Cortex of kidney (tissue), 1 donor: Measurements from ENCODE around the gene COX6A2.
"Not testable (repeated sequence)": the region's sequence is repeated elsewhere in the genome, so short reads cannot be mapped to it uniquely, and the experiment has no call there.

ENCODE experiments used
- DNase-seq: peaks from one replicate; lab custom pipeline; 2025; lab: John Stamatoyannopoulos, UW

The COX6A2 gene

DNA sequence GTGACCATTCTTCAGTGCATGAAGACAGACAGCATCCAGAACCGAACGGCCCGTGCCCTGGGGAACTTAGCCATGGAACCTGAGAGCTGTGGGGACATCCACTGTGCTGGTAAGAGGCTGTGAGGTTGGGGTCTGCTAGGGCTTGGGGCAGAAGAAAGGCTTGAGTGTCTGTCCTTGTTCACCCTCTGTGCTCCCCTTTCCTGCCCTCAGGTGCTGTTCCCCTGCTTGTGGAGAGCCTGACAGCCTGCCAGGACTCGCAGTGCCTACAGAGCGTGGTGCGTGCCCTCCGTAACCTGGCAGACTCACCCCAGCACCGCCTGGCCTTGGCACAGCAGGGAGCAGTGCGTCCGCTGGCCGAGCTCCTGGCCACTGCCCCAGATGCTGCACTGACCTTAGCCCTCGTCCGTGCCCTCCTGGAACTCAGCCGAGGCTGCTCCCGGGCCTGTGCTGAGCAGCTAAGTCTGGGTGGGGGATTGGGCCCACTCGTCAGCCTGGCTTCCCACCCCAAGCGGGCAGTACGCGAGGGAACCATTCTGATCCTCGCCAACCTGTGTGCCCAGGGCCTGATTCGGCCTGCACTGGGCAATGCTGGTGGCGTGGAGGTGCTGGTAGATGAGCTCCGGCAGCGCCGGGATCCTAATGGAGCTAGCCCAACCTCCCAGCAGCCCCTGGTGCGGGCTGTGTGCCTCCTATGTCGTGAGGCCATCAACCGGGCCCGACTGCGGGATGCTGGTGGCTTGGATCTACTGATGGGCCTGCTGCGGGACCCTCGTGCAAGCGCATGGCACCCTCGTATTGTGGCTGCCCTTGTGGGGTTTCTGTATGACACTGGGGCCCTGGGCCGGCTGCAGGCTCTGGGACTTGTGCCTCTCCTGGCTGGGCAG, 34.0 kb upstream of the COX6A2 start:
- no peak for DNase-seq

- DNase-seq: no peak
Observed at GRCh38 chr16:31461201-31461920, 33.2 kb upstream of the COX6A2 start.

DNA sequence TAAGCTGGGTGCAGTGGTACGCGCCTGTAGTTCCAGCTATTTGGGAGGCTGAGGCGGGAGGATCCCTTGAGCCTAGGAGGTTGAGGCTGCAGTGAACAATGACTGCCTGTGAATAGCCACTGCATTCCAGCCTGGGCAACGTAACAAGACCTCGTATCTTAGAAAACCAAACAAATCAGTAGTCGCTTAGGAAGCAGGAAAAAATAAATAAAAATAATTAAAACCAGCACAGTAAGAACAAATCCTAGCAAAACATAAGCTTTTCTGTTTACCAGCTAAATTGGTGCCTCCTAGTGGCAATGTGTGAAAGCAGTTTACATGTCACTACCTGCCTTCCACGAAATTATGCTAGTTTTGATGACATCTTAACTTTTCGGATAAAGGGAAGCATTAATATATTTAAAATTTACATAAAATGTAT, 32.4 kb upstream of the COX6A2 start:
- DNase-seq: no peak

DNA sequence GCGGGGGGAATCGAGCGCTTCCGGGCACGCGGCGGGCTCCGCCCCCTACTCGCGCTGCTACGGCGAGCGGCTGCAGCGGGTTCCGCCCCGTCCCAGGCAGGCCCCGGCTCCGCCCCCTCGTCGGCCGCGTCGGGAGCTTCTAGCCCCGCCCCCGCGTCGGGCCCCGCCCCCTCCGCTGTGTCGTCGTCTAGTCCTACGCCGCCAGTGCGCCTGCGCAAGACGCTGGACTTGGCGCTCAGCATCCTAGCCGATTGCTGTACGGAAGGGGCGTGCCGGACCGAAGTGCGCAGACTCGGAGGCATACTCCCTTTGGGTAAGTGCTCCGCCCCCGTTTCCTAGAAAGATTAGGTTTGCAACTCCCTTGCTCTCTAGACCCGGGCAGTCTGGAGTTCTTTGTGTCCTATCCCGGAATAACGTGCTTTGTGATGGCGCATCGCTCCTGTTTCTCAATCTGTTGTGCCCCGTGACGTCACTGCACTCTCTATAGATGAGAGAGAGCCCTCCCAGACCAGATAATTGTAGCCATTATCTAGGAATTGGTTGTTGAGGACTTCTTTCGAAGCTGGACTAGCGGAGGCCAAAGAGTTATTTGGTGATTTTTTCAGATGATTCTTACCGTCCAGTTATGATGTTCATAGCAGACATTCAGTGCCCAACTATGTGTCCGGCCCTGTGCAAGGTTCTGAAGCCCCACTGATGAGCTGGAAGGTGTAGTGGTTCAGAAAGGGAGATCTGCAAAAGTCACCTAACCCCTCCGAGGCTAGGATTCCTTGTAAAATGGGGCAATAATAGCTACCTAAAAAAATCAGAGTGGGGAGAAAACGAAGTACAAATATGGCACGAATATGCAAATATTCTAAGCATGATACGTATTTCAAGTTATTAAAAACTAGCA, 31.8 kb upstream of the COX6A2 start:
- peak; percentile 98 for DNase-seq

GRCh38 chr16:31458844-31459686, 30.9 kb upstream of the COX6A2 start, which contains the start of gene ARMC5:
TSS of gene ARMC5 (plus strand) at chr16:31459501. CDS start at chr16:31459525, 24 bp downstream.
- peak; percentile 91 for DNase-seq

GRCh38 chr16:31458073-31458843, 30.1 kb upstream of the COX6A2 start:
- no peak for DNase-seq

- no peak for DNase-seq
Observed at GRCh38 chr16:31456988-31457360, 28.8 kb upstream of the COX6A2 start.

- DNase-seq: no peak
Observed at GRCh38 chr16:31455601-31456314, 27.6 kb upstream of the COX6A2 start.

DNA sequence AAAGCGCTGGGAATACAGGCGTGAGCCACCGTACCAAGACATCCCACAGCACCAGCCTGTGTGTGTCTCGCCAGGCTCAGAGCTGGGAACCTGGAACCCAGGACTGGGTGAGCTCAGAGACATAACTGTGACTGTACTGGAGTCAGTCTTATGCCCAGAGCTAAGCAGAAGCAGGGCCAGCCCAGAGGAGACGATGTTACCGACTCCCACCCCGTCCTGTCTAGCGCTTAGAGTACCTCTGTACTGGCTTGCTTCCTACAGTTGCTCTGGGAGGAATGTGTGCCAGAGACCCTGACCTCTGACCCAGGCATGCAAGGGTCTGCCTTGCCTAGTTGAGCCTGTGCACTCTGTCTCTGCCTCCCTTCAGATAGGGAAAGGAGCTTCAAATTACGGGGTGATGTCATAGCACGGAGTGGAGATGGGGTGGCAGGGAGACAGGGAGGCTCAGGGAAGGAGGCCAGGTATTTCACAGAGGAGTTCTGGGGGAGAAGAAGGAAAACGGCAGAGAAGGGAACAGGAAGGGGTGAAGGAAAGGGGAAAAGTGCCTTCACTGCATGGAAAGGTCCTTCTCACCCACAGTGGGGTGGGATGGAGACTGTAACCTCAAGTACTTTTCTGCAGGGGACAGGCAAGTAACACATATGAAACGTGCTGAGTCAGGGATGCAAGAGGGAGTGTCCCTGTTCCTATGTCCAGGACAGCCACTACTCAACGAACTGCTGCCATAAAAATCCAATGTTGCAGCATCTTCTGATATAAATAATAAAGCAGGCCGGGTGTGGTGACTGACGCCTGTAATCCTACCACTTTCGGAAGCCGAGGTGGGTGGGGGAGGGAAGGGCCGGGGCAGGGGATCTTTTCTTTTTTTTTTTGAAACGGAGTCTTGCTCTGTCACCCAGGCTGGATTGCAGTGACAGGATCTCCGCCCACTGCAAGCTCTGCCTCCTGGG, 25.4 kb upstream of the COX6A2 start:
- no peak for DNase-seq

GRCh38 chr16:31452631-31453106, 24.5 kb upstream of the COX6A2 start:
- DNase-seq: no peak

DNA sequence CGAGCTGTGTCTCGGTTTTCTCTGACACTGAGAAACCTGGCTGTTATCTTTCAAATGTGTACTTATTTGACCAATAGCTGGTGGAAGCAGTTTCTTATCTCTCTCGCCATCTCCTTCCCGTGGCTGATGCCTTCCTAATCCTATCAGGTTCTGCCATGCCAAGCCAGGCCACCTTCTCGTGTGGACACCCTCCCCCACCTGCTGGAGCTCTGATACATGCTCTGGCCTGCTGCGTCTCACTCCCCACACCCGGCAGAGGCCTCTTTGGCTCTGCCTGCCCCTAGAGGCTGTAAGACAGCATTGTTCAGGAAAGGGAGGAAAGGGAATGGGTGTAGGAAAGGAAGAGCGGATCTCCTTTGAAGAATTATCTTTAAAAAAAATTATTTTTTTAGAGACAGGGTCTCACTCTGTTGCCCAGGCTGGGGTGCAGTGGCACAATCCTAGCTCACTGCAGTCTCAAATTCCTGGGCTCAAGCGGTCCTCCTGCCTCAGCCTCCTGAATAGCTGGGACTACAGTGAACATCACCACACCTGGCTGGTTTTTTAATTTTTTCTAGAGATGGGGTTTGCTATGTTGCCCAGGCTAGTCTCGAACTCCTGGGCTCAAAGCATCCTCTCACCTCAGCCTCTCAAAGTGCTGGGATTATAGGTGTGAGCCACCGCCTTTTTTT, 23.7 kb upstream of the COX6A2 start:
- DNase-seq: no peak

DNA sequence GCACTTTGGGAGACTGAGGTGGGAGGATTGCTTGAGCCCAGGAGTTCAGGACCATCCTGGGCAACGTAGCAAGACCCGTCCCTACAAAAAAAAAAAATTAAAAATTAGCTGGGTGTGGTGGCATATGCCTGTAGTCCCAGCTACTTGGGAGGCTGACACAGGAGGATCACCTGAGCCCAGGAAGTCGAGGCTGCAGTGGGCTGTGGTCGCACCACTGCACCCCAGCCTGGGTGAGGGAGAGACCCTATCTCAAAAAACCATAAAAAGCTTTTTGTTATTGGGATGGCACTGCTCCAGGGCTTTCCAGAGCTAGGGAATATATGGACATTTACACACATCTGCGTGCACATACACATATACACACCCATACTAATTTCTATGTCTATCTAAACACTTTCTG, 23.0 kb upstream of the COX6A2 start:
- no peak for DNase-seq

- DNase-seq: not testable (repeated sequence)
Observed at GRCh38 chr16:31445931-31446330, 17.8 kb upstream of the COX6A2 start.

DNA sequence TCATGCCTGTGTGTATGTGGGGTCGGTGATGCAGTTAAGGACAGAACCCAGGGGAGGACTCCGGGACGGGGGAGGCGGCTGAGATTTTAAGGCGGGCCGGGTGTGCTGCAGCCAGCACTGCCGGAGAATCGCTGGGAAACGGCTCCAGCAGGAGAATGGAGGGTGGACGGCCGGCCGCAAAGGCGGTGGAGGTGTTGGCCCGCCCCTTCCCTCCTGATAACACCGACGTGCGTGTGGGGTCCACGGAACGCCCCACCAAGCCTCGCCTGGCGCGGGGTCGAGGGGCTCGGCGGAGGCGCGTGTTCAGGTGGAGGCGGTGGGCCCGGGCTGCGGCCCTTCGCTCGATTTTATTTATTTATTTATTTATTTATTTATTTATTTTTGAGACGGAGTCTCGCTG, 13.8 kb upstream of the COX6A2 start:
- DNase-seq: no peak

DNA sequence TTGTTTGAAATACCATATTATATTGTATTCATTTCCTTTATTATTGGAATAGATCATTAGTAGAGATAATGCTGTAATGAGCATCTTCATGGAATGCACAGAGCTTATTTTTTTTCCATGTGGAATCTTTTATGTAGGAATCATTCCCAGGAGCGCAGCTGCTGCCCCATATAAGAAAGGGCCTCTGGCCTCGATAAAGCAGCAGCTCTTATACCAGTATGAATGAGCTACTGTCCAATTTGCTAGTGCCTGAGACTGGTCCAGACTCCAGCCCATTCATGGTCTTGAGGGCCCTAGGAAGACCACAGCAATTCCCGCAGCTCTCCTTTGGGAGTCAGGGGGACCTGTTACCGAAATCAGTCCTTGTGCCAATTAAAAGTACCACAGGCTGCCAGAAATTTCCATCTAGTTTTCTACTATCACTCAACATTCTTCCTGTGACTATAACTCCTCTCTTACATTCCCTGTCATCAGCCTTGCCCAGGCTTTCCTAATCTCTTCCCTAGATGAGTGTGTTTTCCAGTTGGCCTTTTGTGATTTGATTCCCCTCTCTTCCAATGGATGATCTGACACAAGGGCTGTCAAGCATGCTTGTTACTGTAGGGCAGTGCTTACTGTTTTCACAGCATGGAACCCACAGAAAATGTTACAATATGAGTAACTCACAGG, 12.5 kb upstream of the COX6A2 start:
- no peak for DNase-seq

DNA sequence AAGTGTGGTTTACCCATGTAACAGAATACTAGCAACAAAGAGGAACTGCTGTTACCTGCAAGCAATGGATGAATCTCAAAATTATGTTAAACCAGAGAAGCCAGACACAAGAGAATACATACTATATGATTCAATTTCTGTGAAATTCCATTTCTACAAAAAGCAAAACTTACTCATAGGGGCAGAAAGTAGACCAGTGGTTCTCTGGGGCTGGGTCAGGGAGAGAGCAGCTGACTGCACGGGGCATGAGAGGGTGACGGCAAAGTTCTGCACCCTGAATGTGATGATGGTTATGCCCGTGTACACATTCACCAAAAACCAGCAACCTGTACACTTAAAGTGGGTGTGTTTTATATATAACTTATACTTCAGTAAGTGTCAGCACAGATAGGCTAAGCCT, 11.4 kb upstream of the COX6A2 start:
- DNase-seq: no peak

- DNase-seq: not testable (repeated sequence)
Observed at GRCh38 chr16:31439023-31439422, 10.9 kb upstream of the COX6A2 start.
